ENCODE measurements around the gene FLT3. TPM values are rescaled to one million over a fixed set of nuclear protein-coding genes. Genes with fewer than 3 reads are reported as not detected.

FLT3 gene
- total and polyA plus RNA-seq, 4 donors = 0.14 to 0.84 (median 0.42) TPM

- H3K36me3 ChIP-seq (ENCODE audit: control insufficient read depth in 4 of 4, insufficient read depth in 3 of 4, low read depth in 1 of 4, low read length in 3 of 4) = no peaks in the 10 kb centered on the region
- DNase-seq (ENCODE audit: low spot score) = no peak
- H3K4me3 ChIP-seq (ENCODE audit: low read depth in 1 of 3, low read length in 3 of 3) = no peak overlapping the region
- H3K27ac ChIP-seq (ENCODE audit: low read depth in 1 of 2, low read length in 2 of 2) = no peak overlapping the region
- no peaks in the 10 kb centered on the region for H3K9me3 ChIP-seq (ENCODE audit: control insufficient read depth in 4 of 4, low read length in 3 of 4)
- H3K27me3 ChIP-seq (ENCODE audit: control insufficient read depth in 4 of 4, insufficient read depth in 4 of 4, low read length in 3 of 4) = peaks cover 0 to 4% (median 0%) of the 10 kb centered on the region in 4 donors
- H3K4me1 ChIP-seq (ENCODE audit: control insufficient read depth in 4 of 4, insufficient read depth in 4 of 4, low read length in 3 of 4) = peaks cover 0 to 2% (median under 1%) of the 10 kb centered on the region in 4 donors
- no peak overlapping the region for H3K9ac ChIP-seq (ENCODE audit: low read depth in 1 of 2, low read length in 2 of 2)
- no peak for TF ChIP-seq HNF4A (conservative IDR thresholded peaks at IDR 0.05)
- no peak for TF ChIP-seq HNF4G (IDR thresholded peaks at IDR 0.05)
- no peak for TF ChIP-seq MAX (IDR thresholded peaks at IDR 0.05)
- TF ChIP-seq FOXA2 (IDR thresholded peaks at IDR 0.05) = no peak
- TF ChIP-seq TAF1 (conservative IDR thresholded peaks at IDR 0.05) = no peak
- TF ChIP-seq GABPA (IDR thresholded peaks at IDR 0.05 in 1 of 2, conservative IDR thresholded peaks at IDR 0.05 in 1 of 2) = no peak
- no peak for TF ChIP-seq NR2F2 (IDR thresholded peaks at IDR 0.05)
- no peak for TF ChIP-seq EGR1 (IDR thresholded peaks at IDR 0.05; ENCODE audit: low read depth in 2 of 2)
- no peak for TF ChIP-seq CTCF (IDR thresholded peaks at IDR 0.05; ENCODE audit: low read depth, low read length, missing input control)
- no peak for TF ChIP-seq RXRA (IDR thresholded peaks at IDR 0.05)
- 89% methylated on average over 6 of the region's 6 CpGs for WGBS
Measured at GRCh38 chr13:28048768-28049167, 51.6 kb downstream of the FLT3 start.

GRCh38 chr13:28047757-28048388 is 52.5 kb downstream of the FLT3 start:
- Histone ChIP-seq H3K4me1 (ENCODE audit: control insufficient read depth in 4 of 4, insufficient read depth in 4 of 4, low read length in 3 of 4) (peaks cover 0 to 2% (median under 1%) of the 10 kb centered on the region in 4 donors), H3K9me3 (ENCODE audit: control insufficient read depth in 4 of 4, low read length in 3 of 4) (no peaks in the 10 kb centered on the region), H3K4me3 (ENCODE audit: low read depth in 1 of 3, low read length in 3 of 3) (no peak overlapping the region), H3K36me3 (ENCODE audit: control insufficient read depth in 4 of 4, insufficient read depth in 3 of 4, low read depth in 1 of 4, low read length in 3 of 4) (no peaks in the 10 kb centered on the region), H3K9ac (ENCODE audit: low read depth in 1 of 2, low read length in 2 of 2) (no peak overlapping the region), H3K27me3 (ENCODE audit: control insufficient read depth in 4 of 4, insufficient read depth in 4 of 4, low read length in 3 of 4) (peaks cover 0 to 2% (median 0%) of the 10 kb centered on the region in 4 donors), H3K27ac (ENCODE audit: low read depth in 1 of 2, low read length in 2 of 2) (no peak overlapping the region)
- no peak for TF ChIP-seq FOXA1 (IDR thresholded peaks at IDR 0.05)
- no peak for TF ChIP-seq CTCF (IDR thresholded peaks at IDR 0.05; ENCODE audit: low read depth, low read length, missing input control)
- TF ChIP-seq TAF1 (conservative IDR thresholded peaks at IDR 0.05) = no peak
- TF ChIP-seq YY1 (IDR thresholded peaks at IDR 0.05) = no peak
- TF ChIP-seq ZBTB33 (IDR thresholded peaks at IDR 0.05) = no peak
- TF ChIP-seq EGR1 (IDR thresholded peaks at IDR 0.05; ENCODE audit: low read depth in 2 of 2) = no peak
- TF ChIP-seq JUND (IDR thresholded peaks at IDR 0.05) = no peak
- TF ChIP-seq HNF4A (conservative IDR thresholded peaks at IDR 0.05) = no peak
- no peak for TF ChIP-seq GABPA (IDR thresholded peaks at IDR 0.05 in 1 of 2, conservative IDR thresholded peaks at IDR 0.05 in 1 of 2)
- no peak for TF ChIP-seq ATF3 (IDR thresholded peaks at IDR 0.05)
- no peak for TF ChIP-seq NR2F2 (IDR thresholded peaks at IDR 0.05)
- no peak for TF ChIP-seq MAX (IDR thresholded peaks at IDR 0.05)
- no peak for TF ChIP-seq HNF4G (IDR thresholded peaks at IDR 0.05)
- TF ChIP-seq REST (IDR thresholded peaks at IDR 0.05) = no peak
- TF ChIP-seq SP1 (IDR thresholded peaks at IDR 0.05) = no peak
- no peak for DNase-seq (ENCODE audit: low spot score)
- whole genome bisulfite sequencing = 74% methylated on average over 7 of the region's 7 CpGs

Data from liver (tissue), 9 donors.